Measurements from ENCODE around the gene CNTNAP2.

CNTNAP2 gene

GRCh38 chr7:146690987-146691386 lies 574.4 kb downstream of the CNTNAP2 start:
- no peak for DNase-seq

- no peak for DNase-seq
Observed at GRCh38 chr7:146698995-146699610, 582.5 kb downstream of the CNTNAP2 start.

DNA sequence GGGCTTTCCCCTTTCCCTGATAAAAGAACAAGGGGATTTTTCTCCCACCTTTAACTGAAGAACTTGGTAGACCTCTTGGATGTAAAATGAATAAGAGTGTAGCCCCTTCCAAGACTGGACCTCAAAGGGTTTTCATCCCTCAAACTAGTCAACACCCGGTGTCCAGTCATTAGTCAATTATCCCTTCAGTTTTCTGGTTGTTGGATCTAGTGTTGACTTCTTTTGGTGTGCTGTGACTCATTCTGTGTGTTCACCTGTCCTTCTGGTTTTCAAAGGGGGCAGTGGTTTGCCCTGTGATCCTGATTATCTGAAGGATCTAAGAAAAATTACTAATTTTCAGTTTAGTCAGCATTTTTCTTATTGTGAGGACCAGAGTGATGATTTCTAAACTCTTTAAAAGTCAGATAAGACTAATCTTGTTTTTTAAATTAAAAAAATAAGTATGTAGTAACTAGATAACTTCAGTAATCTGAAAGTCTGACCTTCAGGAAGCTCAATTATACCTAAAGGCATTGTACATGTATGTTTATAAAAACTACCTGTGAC lies 583.5 kb downstream of the CNTNAP2 start:
- no peak for DNase-seq

DNA sequence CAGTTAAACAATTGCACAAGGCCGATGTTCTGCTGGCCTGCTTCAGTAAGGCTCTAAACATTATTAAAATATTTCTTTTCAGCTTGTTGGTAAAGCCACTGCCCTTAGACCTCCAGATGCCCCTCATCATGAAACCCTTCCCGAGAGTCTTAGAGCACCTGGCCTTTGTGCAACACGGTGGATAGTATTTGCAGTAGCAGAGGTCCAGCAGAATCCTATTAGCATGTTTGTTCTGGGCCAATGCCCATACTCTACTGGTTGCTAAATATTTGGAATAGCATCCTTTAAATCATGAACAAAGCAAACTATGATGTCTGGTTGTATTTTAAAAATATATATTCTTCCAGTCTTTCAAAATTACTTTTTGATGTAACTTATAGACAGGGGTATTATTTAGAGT lies 584.6 kb downstream of the CNTNAP2 start:
- DNase-seq, result no peak

DNA sequence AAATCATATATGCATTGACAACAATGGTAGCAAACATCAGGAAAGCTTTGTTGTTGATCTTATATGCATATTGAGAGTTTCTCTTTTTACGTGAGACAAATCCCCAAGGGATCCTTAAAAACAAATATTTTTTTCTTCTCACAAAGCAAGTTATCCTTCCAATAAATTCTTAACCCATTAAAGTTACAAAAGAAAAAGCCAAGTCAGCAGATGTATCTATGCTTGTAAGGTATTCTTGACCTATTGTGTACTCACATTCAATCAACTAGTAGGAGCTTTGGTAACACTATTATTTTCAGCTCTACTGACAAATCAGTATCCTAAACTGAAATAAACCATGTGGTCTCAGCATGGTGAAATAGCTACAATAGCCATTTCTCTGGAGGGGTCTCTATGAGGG lies 586.3 kb downstream of the CNTNAP2 start:
- DNase-seq, result no peak

GRCh38 chr7:146709451-146710027 lies 592.9 kb downstream of the CNTNAP2 start:
- DNase-seq, result peak; percentile 6

GRCh38 chr7:146713205-146713604 lies 596.6 kb downstream of the CNTNAP2 start:
- DNase-seq, result no peak

DNA sequence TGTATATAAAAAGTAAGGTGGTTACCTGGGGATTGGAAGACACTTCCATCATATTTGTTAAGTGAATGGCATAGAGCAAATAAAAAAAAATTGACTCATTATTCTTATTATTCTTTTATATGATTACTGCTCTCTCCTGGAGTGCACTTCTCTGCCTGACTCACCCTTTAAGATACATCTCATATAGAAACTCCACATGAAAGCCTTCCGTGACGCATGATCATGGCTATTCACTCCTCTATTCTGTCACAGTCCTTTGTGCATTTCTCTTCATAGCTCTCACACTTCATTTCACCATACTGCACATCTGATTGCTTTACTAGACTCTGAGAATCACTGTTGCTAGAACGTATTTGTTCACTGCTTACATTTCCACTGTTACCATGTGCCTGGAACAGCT lies 597.3 kb downstream of the CNTNAP2 start:
- no peak for DNase-seq

DNA sequence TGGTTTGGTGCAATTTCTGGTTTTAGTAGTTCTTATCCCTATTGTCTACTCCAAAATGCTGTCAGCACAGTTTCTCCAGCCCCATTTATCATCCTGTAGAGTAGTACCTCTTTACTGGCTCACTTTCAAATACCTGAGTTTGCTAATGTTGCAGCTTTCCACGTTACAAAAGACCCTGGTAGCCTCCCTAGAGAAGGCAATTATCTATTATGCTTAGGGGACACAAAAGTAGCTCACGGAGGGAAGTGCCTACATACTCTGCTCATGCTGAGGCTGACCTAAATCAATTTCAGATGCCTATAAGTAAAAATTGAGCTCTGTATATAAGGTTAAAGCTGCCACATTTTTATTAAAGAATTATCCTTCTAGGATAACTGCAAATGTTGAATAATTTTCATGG lies 603.6 kb downstream of the CNTNAP2 start:
- DNase-seq, result no peak

- DNase-seq, result no peak
Observed at GRCh38 chr7:146722986-146723385, 606.4 kb downstream of the CNTNAP2 start.

DNA sequence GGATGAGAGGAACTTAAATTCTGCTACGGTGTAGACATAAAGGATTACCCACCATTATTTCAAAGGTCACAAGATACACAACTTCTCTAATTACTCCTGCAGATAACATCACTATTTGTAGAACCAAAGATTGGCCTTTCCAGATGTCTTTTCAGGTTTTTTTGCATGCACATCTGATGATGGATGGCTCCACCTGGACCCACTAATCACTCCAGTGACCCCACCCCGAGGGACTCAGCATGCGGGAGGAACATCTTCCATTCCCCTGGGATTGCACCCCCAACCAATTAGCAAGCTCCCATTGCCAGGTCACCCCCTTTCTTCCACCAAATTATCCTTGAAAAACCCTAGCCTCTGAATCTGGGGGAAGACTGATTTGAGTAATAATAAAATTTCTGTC lies 608.9 kb downstream of the CNTNAP2 start:
- no peak for DNase-seq

DNA sequence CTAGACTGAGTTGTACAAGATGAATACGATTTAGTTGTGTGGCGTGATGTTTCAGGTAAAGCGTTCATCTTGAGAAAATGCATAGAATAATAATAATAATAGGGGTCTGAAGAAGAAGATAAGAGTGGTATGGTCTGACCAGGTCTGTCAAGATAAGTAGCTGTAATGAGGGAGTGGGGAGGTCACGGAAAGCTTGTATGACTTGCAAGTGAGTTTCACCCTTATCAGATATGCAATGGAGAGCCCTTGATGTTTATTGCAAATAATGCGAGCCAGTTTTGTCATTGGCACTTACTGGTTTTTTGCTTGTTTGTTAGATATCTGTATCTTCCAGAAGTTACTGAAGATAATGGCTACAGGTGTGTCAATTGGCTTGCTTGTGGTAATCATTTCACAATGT lies 611.5 kb downstream of the CNTNAP2 start:
- no peak for DNase-seq

GRCh38 chr7:146728611-146729010 lies 612.0 kb downstream of the CNTNAP2 start:
- DNase-seq, result no peak

DNA sequence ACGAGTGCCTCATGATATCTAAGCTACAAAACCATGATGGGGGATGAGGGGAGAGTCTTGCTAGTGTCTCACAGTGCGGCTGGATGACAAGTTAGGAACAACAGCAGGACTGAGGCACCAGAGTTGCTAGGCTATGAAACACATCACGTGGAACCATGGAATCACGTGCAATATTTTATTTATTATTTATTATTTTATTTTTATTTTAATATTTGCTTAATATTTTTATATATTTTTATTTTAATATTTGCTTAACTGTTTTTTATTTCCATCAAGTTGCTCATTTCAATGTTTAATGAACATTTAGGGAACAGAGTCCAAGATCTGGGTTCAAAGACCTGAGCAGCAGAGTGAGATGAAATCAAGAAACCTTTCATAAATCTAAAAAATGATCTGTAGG lies 614.6 kb downstream of the CNTNAP2 start:
- DNase-seq, result no peak

- DNase-seq, result no peak
Observed at GRCh38 chr7:146735992-146736391, 619.4 kb downstream of the CNTNAP2 start.

- no peak for DNase-seq
Observed at GRCh38 chr7:146736446-146737190, 620.0 kb downstream of the CNTNAP2 start.

- no peak for DNase-seq
Observed at GRCh38 chr7:146740039-146740438, 623.4 kb downstream of the CNTNAP2 start.

GRCh38 chr7:146741911-146742310 lies 625.3 kb downstream of the CNTNAP2 start:
- no peak for DNase-seq

GRCh38 chr7:146754385-146754784 lies 637.8 kb downstream of the CNTNAP2 start:
- no peak for DNase-seq

DNA sequence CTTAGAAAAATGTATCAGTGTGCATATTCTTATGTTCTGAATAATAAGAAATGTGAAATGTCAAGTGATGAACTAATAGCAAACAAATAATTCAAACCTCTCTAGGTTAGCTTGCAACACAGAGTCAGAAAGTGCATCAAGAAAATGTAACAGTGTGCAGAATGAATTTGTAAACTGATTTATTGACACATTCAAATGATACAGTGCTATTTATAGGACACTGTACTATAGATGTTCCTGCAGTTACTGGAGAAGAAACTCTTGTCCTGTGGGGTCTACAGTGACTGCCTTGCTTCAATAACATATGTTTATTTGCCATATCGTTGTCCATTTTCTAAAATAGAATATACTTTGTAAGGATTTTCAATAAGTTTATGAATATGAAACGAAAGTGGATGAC lies 639.0 kb downstream of the CNTNAP2 start:
- DNase-seq, result no peak

GRCh38 chr7:146764458-146764857 lies 647.9 kb downstream of the CNTNAP2 start:
- no peak for DNase-seq

DNA sequence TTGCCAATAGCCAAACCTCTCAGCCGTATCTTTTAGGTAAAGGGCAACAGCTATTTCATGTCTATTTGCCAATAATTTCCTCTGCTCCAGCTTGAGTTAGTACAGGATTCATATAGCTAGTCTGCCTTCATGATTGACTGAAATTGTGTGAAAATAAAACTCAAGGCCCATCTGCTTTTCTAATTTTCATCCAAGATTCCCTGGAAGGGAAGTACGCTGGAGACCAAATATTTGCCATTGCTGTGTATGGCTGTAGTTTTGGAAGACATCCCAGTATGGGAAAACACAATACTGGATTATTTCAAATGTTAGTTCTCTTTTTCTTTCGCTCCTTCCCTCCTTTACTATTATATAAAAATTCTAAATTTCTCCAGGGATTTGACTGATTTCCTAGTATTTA lies 652.4 kb downstream of the CNTNAP2 start:
- no peak for DNase-seq

GRCh38 chr7:146772601-146773000 lies 656.0 kb downstream of the CNTNAP2 start:
- no peak for DNase-seq

DNA sequence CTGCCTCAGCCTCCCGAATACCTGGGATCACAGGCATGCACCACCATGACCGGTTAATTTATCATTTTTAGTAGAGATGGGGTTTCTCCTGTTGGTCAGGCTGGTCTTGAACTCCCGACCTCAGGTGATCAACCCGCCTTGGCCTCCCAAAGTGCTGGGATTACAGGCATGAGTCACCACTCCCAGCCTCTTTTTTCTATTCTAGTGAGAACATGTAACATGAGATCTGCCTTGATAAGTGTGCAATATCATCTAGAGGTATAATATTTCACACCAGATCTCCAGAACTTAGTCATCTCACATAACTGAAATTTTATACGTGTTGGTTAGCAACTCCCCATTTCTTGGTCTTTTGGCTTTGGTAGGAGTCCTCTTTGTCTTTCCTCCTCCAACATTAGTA lies 656.9 kb downstream of the CNTNAP2 start:
- no peak for DNase-seq

Measured in right kidney (tissue), 1 donor.